DOHH2 (cell line): ENCODE results near the gene CD79B.

ENCODE experiments used
- EZH2phosphoT487 ChIP-seq: fragments of 200-600 bp; sonication (generic); IDR thresholded peaks from 2 replicates; pipeline ENCODE4 v1.6.1; 2017; ENCODE audit warnings: borderline replicate concordance, mild to moderate bottlenecking, antibody characterized with exemption, low read length, moderate library complexity, mixed read lengths
- TF ChIP-seq, protein P1 (sequence below): fragments of 200-600 bp; sonication (generic); IDR thresholded peaks from one replicate; pipeline ENCODE4 v1.5.1; 2014; ENCODE audit warnings: antibody characterized with exemption, mild to moderate bottlenecking, low read depth, low read length; ENCODE audit not compliant: poor library complexity, severe bottlenecking

- TF ChIP-seq, protein P1, sequence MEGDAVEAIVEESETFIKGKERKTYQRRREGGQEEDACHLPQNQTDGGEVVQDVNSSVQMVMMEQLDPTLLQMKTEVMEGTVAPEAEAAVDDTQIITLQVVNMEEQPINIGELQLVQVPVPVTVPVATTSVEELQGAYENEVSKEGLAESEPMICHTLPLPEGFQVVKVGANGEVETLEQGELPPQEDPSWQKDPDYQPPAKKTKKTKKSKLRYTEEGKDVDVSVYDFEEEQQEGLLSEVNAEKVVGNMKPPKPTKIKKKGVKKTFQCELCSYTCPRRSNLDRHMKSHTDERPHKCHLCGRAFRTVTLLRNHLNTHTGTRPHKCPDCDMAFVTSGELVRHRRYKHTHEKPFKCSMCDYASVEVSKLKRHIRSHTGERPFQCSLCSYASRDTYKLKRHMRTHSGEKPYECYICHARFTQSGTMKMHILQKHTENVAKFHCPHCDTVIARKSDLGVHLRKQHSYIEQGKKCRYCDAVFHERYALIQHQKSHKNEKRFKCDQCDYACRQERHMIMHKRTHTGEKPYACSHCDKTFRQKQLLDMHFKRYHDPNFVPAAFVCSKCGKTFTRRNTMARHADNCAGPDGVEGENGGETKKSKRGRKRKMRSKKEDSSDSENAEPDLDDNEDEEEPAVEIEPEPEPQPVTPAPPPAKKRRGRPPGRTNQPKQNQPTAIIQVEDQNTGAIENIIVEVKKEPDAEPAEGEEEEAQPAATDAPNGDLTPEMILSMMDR = no peak
- TF ChIP-seq EZH2phosphoT487 = no peak
These were observed 3.0 kb downstream of the CD79B start for GRCh38 chr17:63928966-63929695.
